Right cardiac atrium (tissue), 5 donors: ENCODE data around the gene SERPINF2. TPM values are rescaled to one million over a fixed set of nuclear protein-coding genes. Genes with fewer than 3 reads are reported as not detected.

Experiments
- ATAC-seq, 2 donors: fragments of 200-7000 bp; cut with Tn5 transposase; one replicate each; pipeline versions ENCODE4 v1.8.0 to v1.9.1; 2020; ENCODE audit warnings: moderate library complexity in 2 of 2, mild to moderate bottlenecking in 1 of 2
- DNase-seq, 3 donors: peaks; one replicate each; pipeline ENCODE4 v3.0.0-alpha.2; 2020
- H3K27ac ChIP-seq: one replicate; pipeline ENCODE4 v1.5.1; 2013; ENCODE audit warnings: mild to moderate bottlenecking, low read length, control low read depth, moderate library complexity
- H3K27me3 ChIP-seq: one replicate; pipeline ENCODE4 v1.6.1; 2013; ENCODE audit not compliant: control insufficient read depth, insufficient read depth
- H3K4me1 ChIP-seq: one replicate; pipeline ENCODE4 v1.6.1; 2013; ENCODE audit warnings: low read length; ENCODE audit not compliant: control insufficient read depth, insufficient read depth
- H3K4me3 ChIP-seq: one replicate; pipeline ENCODE4 v1.5.1; 2013; ENCODE audit warnings: low read length, control low read depth
- H3K9me3 ChIP-seq: one replicate; pipeline ENCODE4 v1.6.1; 2013; ENCODE audit warnings: low read length; ENCODE audit not compliant: control insufficient read depth
- WGBS: extraction: QIAGEN DNeasy Blood & Tissue Kit; methylation state at CpG from one replicate; pipeline ENCODE4 v1.1.7; 2013; 5-methylcytosine and 5-hydroxymethylcytosine counted together
- intact Hi-C, 4 donors: fragments of 100-400 bp; cut with DNase I; formaldehyde crosslinking; loops; one replicate each; pipeline versions ENCODE4 v1.11.0 to v1.14.0; 2022 to 2023
- polyA plus RNA-seq: library from polyadenylated mRNA; stranded (reverse); fragments of 200-250 nt; gene quantifications from one replicate; pipeline ENCODE4 v1.2.3, GENCODE V29; 2013
- total RNA-seq, 4 donors: library from RNA; stranded (reverse); fragmentation: NEBNext Ultra II Directional; extraction: Animal tissue kit (Norgen Biotek cat#: 25700); gene quantifications; one replicate each; pipeline ENCODE4 v1.2.1, GENCODE V29; 2021
- donor health status: healthy with polysubstance abuse.
- donor health status: DM: no; HTN: yes; CAD: no.
- donor health status: DM: no; HTN: no; CAD: no.
- donor health status: DM: no; HTN: yes; CAD: no; lungs with severe emphysema.
- donor health status: DM: yes; HTN: yes; CAD: no.

SERPINF2 gene
- total and polyA plus RNA-seq, 5 donors = 0.45 to 2.1 (median 1.1) TPM

DNA sequence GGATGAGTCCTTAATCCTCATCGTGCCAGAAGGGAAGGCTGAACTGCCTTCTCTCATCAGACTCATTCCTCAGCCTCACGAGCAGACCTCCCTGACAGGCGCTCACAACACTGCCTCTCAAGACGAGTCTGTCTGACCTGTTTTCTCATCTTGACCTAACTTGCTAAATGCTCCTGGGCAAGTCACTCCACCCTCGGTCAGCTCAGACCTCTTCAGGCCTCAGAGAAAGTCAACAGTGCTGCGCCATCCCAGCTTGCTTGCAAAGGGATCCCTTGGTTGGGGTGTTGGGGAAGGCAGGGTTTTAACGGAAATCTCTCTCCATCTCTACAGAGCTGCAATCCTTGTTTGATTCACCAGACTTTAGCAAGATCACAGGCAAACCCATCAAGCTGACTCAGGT is 34.2 kb downstream of the SERPINF2 start:
- DNase-seq (peak in 2 of 3 donors; percentile 5 to 18), ATAC-seq (no peak)
- H3K9me3 ChIP-seq = no peaks in the 10 kb centered on the region
- peaks cover 4% of the 10 kb centered on the region for H3K4me1 ChIP-seq
- H3K27ac ChIP-seq = no peak overlapping the region
- 93% methylated on average over 7 of the region's 7 CpGs for WGBS
- no peak overlapping the region for H3K4me3 ChIP-seq
- H3K27me3 ChIP-seq = no peaks in the 10 kb centered on the region
- intact Hi-C loops = loop anchor here in 1 of 4 donors (5.0 kb wide), 1 partner anchor 50 kb away; no protein-coding TSS in a partner anchor

DNA sequence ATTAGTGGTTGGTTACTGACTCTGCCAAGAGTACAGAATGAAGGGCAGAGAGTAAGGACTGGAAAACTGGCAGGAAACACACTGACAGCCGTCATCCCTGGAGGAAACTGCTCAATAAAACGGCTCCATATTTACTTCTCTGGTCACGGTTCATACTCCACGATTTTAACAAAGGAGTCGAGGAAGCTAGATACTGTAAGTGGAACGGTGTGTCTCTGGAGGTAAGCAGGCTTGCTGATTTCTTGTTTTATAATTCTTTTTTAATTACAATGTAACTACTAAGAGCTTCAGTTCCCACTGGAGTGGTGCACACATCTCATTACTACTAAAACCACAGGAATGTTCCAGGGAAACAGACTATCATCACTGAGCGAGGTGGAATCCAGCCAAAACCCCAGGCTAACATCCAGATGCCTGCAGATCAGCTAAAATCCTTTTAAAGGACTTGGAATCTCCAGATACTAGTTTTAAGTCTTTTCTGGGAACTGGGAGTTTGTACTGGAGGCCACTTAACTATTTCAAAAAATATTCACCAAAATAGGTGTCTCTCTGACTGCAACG is 37.0 kb downstream of the SERPINF2 start:
- peaks cover 12% of the 10 kb centered on the region for H3K4me1 ChIP-seq
- peak; percentile 28 to 49 for ATAC-seq
- intact Hi-C loops = loop anchor here (5.0 to 10.0 kb wide), 3 partner anchors 52 to 125 kb away; partner anchors contain the start of gene WDR81 (in 2 of the 4)

GRCh38 chr17:1782171-1782567 is 39.5 kb downstream of the SERPINF2 start:
- Histone ChIP-seq H3K27me3 (no peaks in the 10 kb centered on the region), H3K9me3 (no peaks in the 10 kb centered on the region), H3K4me1 (peaks cover 21% of the 10 kb centered on the region), H3K4me3 (no peak overlapping the region), H3K27ac (peak overlapping the region; percentile 94)
- WGBS = 48% methylated on average over 6 of the region's 6 CpGs
- intact Hi-C loops = loop anchor here in 3 of 4 donors (5.0 to 10.0 kb wide), 2 partner anchors 60 to 127 kb away; partner anchors contain the start of gene WDR81 (in 2 of the 3)
- ATAC-seq (no peak), DNase-seq (peak in 2 of 3 donors; percentile 40 to 63)

More for the DNA sequence above, 37.0 kb downstream of the SERPINF2 start:
- 33% methylated on average over 8 of the region's 8 CpGs for WGBS
- peak; percentile 85 to 93 (median 85) for DNase-seq
- H3K27me3 ChIP-seq = no peaks in the 10 kb centered on the region
- no peak overlapping the region for H3K4me3 ChIP-seq
- H3K27ac ChIP-seq = peak overlapping the region; percentile 88
- H3K9me3 ChIP-seq = no peaks in the 10 kb centered on the region

DNA sequence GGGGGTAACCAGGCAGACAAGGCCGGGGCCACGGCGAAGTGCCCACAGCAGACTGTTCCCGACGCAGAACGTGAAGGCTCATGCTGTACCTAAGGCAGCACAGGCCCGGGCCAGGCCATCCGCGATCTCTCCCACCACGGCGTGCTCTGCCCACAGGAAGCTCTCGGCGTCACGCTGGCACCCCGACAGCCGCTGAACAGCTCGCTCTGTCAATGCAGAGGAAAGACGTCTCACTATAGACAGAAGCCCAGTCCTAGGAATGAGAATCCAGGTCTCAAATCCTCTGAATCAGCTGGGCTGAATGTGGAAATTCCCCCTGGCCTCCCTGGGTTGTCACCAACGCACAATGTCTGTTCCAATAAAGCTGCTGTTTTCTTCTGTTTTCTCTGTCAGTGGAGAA is 40.6 kb downstream of the SERPINF2 start:
- DNase-seq = peak; percentile 71 to 83 (median 83)

DNA sequence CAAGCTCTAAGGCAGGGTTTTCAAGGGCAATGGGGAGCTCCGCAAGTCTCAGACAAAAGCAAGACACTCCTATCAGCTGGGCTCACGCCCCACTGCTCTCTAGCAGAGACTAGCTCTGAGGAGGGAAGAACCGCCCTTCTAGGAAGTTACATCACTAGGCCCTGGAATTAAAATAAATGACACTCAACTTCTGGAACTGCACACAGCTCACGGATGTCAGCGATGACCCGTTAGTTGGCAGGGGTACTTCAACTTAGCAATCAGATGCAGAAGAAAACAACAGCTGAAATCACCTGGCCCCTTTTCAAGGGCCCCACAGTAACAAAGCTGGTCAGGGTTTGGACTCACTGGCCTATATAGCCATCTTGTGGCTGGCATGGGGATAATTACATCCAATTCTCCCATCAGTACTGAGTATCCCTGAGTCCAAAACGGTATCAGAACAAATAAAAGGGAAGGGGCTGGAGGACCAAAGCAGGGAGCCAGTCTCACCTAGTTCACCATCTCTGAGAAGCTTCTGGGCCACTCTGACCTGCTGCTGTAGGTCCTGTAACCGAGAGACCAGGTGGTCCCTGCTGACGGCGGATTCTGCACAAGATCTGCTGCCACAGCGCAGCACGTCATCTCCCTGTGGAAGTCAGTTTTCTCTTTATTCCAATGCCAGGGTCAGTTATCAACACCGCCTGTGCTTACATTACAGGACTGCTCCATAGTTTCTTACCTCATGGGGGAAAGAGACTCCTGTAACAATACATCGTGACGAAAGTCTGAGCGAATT is 41.4 kb downstream of the SERPINF2 start:
- intact Hi-C loops = loop anchor here in 3 of 4 donors (2.0 to 10.0 kb wide), 3 partner anchors 62 to 129 kb away; partner anchors contain the start of gene WDR81 (in 2 of the 3)
- Histone ChIP-seq H3K27ac (peak overlapping the region; percentile 94), H3K4me3 (no peak overlapping the region), H3K9me3 (no peaks in the 10 kb centered on the region), H3K27me3 (no peaks in the 10 kb centered on the region), H3K4me1 (peaks cover 26% of the 10 kb centered on the region)
- peak; percentile 79 to 82 for ATAC-seq
- peak; percentile 88 to 93 (median 88) for DNase-seq
- 46% methylated on average over 16 of the region's 16 CpGs for WGBS

More for the DNA sequence above, 40.6 kb downstream of the SERPINF2 start:
- Histone ChIP-seq H3K4me3 (no peak overlapping the region), H3K4me1 (peaks cover 26% of the 10 kb centered on the region), H3K27me3 (no peaks in the 10 kb centered on the region), H3K9me3 (no peaks in the 10 kb centered on the region), H3K27ac (peak overlapping the region; percentile 94)
- 73% methylated on average over 19 of the region's 19 CpGs for WGBS
- peak; percentile 5 to 15 for ATAC-seq
- intact Hi-C loops = loop anchor here in 3 of 4 donors (5.0 to 10.0 kb wide), 2 partner anchors 61 to 128 kb away; partner anchors contain the start of gene WDR81 (in 2 of the 3)

DNA sequence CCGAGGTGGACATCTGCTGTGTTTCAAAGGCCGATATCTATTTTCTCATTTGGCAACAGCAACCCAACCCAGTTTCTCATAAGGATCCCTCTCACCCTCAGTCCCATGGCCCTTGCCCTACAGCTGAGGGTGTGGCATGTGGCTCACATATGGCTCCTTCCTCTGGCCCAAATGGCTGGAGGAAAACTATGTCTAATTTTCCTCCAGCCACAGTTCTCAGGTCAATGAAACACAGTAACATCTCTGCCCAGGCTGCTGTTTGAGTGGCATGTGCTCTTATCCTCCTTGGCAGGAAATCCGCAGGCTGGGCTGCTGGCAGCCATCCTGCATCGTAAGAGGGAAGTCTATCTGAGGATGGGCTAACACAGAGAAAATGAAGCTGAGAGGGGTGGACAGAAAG is 43.3 kb downstream of the SERPINF2 start:
- Histone ChIP-seq H3K4me3 (no peak overlapping the region), H3K27ac (peak overlapping the region; percentile 93), H3K4me1 (peaks cover 22% of the 10 kb centered on the region), H3K9me3 (no peaks in the 10 kb centered on the region), H3K27me3 (no peaks in the 10 kb centered on the region)
- WGBS = 26% methylated on average over 4 of the region's 4 CpGs
- peak; percentile 70 to 86 (median 85) for DNase-seq
- ATAC-seq = peak in 1 of 2 donors; percentile 28
- intact Hi-C loops = loop anchor here in 1 of 4 donors (2.0 to 10.0 kb wide), 2 partner anchors 65 to 131 kb away; no protein-coding TSS in a partner anchor

GRCh38 chr17:1786708-1787107 is 44.0 kb downstream of the SERPINF2 start:
- H3K4me3 ChIP-seq = no peak overlapping the region
- WGBS = 76% methylated on average over 7 of the region's 7 CpGs
- no peaks in the 10 kb centered on the region for H3K9me3 ChIP-seq
- DNase-seq (peak in 2 of 3 donors; percentile 32 to 43), ATAC-seq (no peak)
- H3K27me3 ChIP-seq = no peaks in the 10 kb centered on the region
- peak overlapping the region; percentile 93 for H3K27ac ChIP-seq
- H3K4me1 ChIP-seq = peaks cover 22% of the 10 kb centered on the region
- intact Hi-C loops = loop anchor here in 1 of 4 donors (10.0 kb wide), 1 partner anchor 132 kb away; no protein-coding TSS in a partner anchor

DNA sequence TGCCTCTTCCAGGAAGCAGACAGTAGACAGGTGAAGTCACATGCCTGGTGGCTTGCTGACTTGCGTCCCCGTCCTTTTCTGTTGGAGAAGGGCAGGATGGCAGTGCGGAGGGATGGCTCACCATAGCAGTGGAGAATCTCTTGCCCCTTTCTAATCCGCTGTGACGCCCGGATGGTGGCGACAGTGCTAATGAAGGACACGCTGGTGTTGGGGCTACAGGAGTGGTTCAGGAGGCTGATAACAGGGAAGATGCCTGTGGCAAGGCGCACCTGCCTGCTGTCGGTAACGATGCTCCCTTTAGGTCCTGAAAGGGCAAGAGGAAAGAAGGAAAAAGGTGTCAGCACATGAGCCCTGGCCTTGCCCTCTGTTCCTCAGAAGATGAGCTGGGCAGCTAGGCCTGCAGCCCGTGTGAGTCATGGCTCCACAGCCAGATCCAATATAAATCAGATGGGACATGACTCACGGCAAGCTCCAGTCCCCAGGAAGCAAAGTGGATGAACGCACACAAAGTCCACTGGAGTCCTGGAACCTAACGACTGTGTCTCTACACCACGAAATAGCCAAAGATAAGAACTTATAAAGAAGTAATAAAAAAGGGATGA is 44.7 kb downstream of the SERPINF2 start:
- Histone ChIP-seq H3K27me3 (no peaks in the 10 kb centered on the region), H3K4me3 (no peak overlapping the region), H3K27ac (peak overlapping the region; percentile 98), H3K9me3 (no peaks in the 10 kb centered on the region), H3K4me1 (peaks cover 22% of the 10 kb centered on the region)
- WGBS = 65% methylated on average over 16 of the region's 16 CpGs
- ATAC-seq (peak; percentile 38 to 68), DNase-seq (peak; percentile 54 to 81 (median 81))
- intact Hi-C loops = loop anchor here in 1 of 4 donors (10.0 kb wide), 1 partner anchor 133 kb away; no protein-coding TSS in a partner anchor

GRCh38 chr17:1789936-1790335 is 47.3 kb downstream of the SERPINF2 start:
- Histone ChIP-seq H3K4me3 (no peak overlapping the region), H3K4me1 (peaks cover 14% of the 10 kb centered on the region)
- intact Hi-C loops = loop anchor here in 2 of 4 donors (10.0 kb wide), 2 partner anchors 95 to 135 kb away; no protein-coding TSS in a partner anchor

More at GRCh38 chr17:1789936-1790335, 47.3 kb downstream of the SERPINF2 start:
- Histone ChIP-seq H3K9me3 (no peaks in the 10 kb centered on the region), H3K27me3 (no peaks in the 10 kb centered on the region), H3K27ac (no peak overlapping the region)
- ATAC-seq (no peak), DNase-seq (peak in 1 of 3 donors; percentile 9)
- WGBS = 49% methylated on average over 5 of the region's 5 CpGs
